ENCODE measurements around the gene PLEKHA1. TPM values are rescaled to one million over a fixed set of nuclear protein-coding genes. Genes with fewer than 3 reads are reported as not detected.

Gene PLEKHA1
- total RNA-seq, 2 experiments from 2014 or later = 5.5 to 7.3 TPM

DNA sequence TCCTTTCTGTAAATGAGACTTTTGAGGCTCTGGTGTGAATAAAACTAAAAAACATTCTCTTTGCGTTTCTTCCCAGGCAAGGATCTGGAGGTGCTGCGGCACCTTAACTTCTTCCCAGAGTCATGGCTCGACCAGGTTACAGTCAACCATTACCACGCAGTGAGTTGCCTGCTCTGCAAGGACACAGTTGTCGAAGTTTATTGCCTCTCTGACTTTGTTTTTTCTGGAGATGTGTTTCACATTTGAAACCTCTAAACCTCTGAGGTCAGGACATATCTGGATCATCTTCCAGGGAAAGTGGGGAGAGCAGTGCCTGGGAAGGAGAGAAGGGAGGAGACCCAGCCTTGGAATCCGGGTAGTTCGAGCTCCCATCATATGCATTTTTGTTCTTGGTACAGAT lies 43.4 kb upstream of the PLEKHA1 start:
- BruUV-seq (replicated peaks) = no TSS peak
- no peaks in the 10 kb centered on the region for H3K9me3 ChIP-seq (ENCODE audit: low read length)
- H3K27ac ChIP-seq (ENCODE audit: low read depth, low read length, poor library complexity, severe bottlenecking) = no peak overlapping the region
- no peaks in the 10 kb centered on the region for H3K9me2 ChIP-seq (ENCODE audit: insufficient read depth, low read length)
- H3K4me1 ChIP-seq (ENCODE audit: insufficient read depth, low read length, poor library complexity, severe bottlenecking) = peaks cover 15% of the 10 kb centered on the region
- no peak overlapping the region for H3K4me2 ChIP-seq (ENCODE audit: low read length)
- no peaks in the 10 kb centered on the region for H3K79me2 ChIP-seq (ENCODE audit: insufficient read depth, low read depth, low read length)
- TF ChIP-seq, protein P1, sequence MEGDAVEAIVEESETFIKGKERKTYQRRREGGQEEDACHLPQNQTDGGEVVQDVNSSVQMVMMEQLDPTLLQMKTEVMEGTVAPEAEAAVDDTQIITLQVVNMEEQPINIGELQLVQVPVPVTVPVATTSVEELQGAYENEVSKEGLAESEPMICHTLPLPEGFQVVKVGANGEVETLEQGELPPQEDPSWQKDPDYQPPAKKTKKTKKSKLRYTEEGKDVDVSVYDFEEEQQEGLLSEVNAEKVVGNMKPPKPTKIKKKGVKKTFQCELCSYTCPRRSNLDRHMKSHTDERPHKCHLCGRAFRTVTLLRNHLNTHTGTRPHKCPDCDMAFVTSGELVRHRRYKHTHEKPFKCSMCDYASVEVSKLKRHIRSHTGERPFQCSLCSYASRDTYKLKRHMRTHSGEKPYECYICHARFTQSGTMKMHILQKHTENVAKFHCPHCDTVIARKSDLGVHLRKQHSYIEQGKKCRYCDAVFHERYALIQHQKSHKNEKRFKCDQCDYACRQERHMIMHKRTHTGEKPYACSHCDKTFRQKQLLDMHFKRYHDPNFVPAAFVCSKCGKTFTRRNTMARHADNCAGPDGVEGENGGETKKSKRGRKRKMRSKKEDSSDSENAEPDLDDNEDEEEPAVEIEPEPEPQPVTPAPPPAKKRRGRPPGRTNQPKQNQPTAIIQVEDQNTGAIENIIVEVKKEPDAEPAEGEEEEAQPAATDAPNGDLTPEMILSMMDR (conservative IDR thresholded peaks at IDR 0.05; ENCODE audit: low read length) = no peak
- no peak for TF ChIP-seq EZH2phosphoT487 (IDR thresholded peaks at IDR 0.05; ENCODE audit: borderline replicate concordance, low read depth, low read length)
- no peak overlapping the region for H2AFZ ChIP-seq (ENCODE audit: low read length)
- ChIA-PET CTCF (ENCODE audit: unreplicated experiment) (no interaction called here), POLR2A (no interaction called here)
- no peaks in the 10 kb centered on the region for H4K20me1 ChIP-seq (ENCODE audit: insufficient read depth, low read length)
- no peaks in the 10 kb centered on the region for H3K36me3 ChIP-seq (ENCODE audit: insufficient read depth, low read length)
- no peak for DNase-seq (ENCODE audit: low spot score)
- intact Hi-C loops (cut with micrococcal nuclease; ENCODE audit: unreplicated experiment) = no loop called here
- H3K4me3 ChIP-seq (ENCODE audit: low read depth, low read length, poor library complexity, severe bottlenecking) = no peak overlapping the region

DNA sequence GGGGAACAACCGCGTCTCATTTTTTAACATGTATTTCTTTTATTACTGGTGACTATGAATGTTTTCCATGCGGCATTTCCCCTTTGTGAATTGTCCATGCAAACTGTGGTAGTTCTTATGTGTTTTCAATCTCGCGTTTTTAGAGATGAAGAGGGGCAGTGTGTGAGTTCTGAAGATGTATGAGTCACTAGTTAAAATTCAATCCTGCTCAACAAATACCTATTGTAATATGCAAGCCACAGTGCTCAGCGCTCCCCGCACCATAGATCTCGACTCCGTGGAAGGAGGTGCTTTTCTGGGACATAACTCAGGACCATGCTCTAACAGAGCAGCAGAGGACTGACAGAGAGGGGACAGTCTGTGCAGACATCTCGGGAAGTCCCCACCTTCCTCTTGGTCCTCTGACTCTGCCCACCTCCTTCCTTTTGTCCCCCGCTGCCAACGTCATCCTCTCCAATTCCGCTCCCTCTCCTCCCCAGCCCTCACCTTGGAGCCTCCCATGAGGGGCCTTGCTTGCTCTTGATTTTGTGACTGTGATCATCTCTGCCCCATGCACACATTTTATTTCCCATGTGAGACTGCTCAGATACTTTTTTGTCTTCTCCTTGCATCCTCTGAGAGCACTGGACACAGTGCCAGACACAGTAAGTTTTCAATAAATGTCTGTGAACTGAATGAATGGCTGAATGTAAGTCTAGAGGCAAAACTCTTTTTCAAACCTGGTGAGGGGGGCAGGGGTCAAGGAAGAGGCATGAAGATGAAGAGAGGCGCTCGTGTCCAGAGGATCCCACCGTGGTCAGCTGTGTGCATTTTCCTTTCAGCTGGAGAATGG lies 42.7 kb upstream of the PLEKHA1 start:
- Histone ChIP-seq H3K27ac (ENCODE audit: low read depth, low read length, poor library complexity, severe bottlenecking) (no peak overlapping the region), H3K36me3 (ENCODE audit: insufficient read depth, low read length) (no peaks in the 10 kb centered on the region), H3K4me2 (ENCODE audit: low read length) (no peak overlapping the region), H3K4me1 (ENCODE audit: insufficient read depth, low read length, poor library complexity, severe bottlenecking) (peaks cover 8% of the 10 kb centered on the region), H3K4me3 (ENCODE audit: low read depth, low read length, poor library complexity, severe bottlenecking) (no peak overlapping the region), H3K9me3 (ENCODE audit: low read length) (no peaks in the 10 kb centered on the region), H3K79me2 (ENCODE audit: insufficient read depth, low read depth, low read length) (no peaks in the 10 kb centered on the region), H2AFZ (ENCODE audit: low read length) (no peak overlapping the region), H4K20me1 (ENCODE audit: insufficient read depth, low read length) (no peaks in the 10 kb centered on the region), H3K9me2 (ENCODE audit: insufficient read depth, low read length) (no peaks in the 10 kb centered on the region)
- no TSS peak for BruUV-seq (replicated peaks)
- TF ChIP-seq, protein P1 (conservative IDR thresholded peaks at IDR 0.05; ENCODE audit: low read length) = no peak
- TF ChIP-seq EZH2phosphoT487 (IDR thresholded peaks at IDR 0.05; ENCODE audit: borderline replicate concordance, low read depth, low read length) = no peak
- ChIA-PET CTCF (ENCODE audit: unreplicated experiment) (no interaction called here), POLR2A (no interaction called here)
- DNase-seq (ENCODE audit: low spot score) = no peak
- intact Hi-C loops (cut with micrococcal nuclease; ENCODE audit: unreplicated experiment) = no loop called here

DNA sequence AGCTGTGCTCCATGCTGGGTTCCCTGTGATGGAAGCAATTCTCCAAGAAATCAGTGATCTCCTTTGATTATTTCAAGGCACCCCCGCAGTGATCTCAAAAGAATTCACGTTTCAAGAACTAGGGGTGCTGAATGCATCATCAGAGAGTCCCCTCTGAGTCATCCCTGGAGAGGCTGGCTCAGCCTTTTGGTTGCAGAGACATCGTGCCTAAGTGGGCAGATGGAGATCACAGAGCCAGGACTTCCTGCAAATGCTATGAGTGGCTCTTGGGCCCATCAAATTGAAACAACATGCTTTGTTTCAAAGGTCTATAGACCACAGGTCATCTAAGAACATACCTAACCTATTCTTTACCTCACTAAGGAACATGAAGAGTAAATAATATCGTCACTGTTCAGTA lies 41.5 kb upstream of the PLEKHA1 start:
- no peak overlapping the region for H3K4me2 ChIP-seq (ENCODE audit: low read length)
- H3K4me1 ChIP-seq (ENCODE audit: insufficient read depth, low read length, poor library complexity, severe bottlenecking) = peaks cover 5% of the 10 kb centered on the region
- no peaks in the 10 kb centered on the region for H3K9me3 ChIP-seq (ENCODE audit: low read length)
- H3K4me3 ChIP-seq (ENCODE audit: low read depth, low read length, poor library complexity, severe bottlenecking) = no peak overlapping the region
- TF ChIP-seq, protein P1 (conservative IDR thresholded peaks at IDR 0.05; ENCODE audit: low read length) = no peak
- TF ChIP-seq EZH2phosphoT487 (IDR thresholded peaks at IDR 0.05; ENCODE audit: borderline replicate concordance, low read depth, low read length) = no peak
- BruUV-seq (replicated peaks) = no TSS peak
- intact Hi-C loops (cut with micrococcal nuclease; ENCODE audit: unreplicated experiment) = no loop called here
- no peak overlapping the region for H3K27ac ChIP-seq (ENCODE audit: low read depth, low read length, poor library complexity, severe bottlenecking)
- ChIA-PET CTCF (ENCODE audit: unreplicated experiment) (interaction anchor here (0.6 kb wide), 1 partner anchor 64 kb away, joined by 3 read pairs; no protein-coding TSS in a partner anchor), POLR2A (no interaction called here)
- DNase-seq (ENCODE audit: low spot score) = no peak
- H4K20me1 ChIP-seq (ENCODE audit: insufficient read depth, low read length) = no peaks in the 10 kb centered on the region
- H3K79me2 ChIP-seq (ENCODE audit: insufficient read depth, low read depth, low read length) = no peaks in the 10 kb centered on the region
- H3K36me3 ChIP-seq (ENCODE audit: insufficient read depth, low read length) = no peaks in the 10 kb centered on the region
- no peaks in the 10 kb centered on the region for H3K9me2 ChIP-seq (ENCODE audit: insufficient read depth, low read length)
- no peak overlapping the region for H2AFZ ChIP-seq (ENCODE audit: low read length)

Data from OCI-LY7 (cell line).